Fibroblast of the aortic adventitia (primary cell): ENCODE data around the gene GUCA2B. TPM values are rescaled to one million over a fixed set of nuclear protein-coding genes. Genes with fewer than 3 reads are reported as not detected.

Experiments used
- DNase-seq: peaks from one replicate; pipeline ENCODE4 v3.0.0-alpha.2; 2010; ENCODE audit warnings: low read depth
- H3K4me3 ChIP-seq: 2 replicates; pipeline ENCODE4 v1.5.1; 2011; ENCODE audit warnings: low read depth, mild to moderate bottlenecking, control low read depth, low read length, moderate library complexity
- CTCF ChIP-seq: IDR thresholded peaks from 2 replicates; pipeline ENCODE4 v1.5.1; 2011; ENCODE audit warnings: mild to moderate bottlenecking, low read length, control low read depth, inconsistent platforms; ENCODE audit not compliant: insufficient read depth
- total RNA-seq: library from RNA; depleted of rRNA; stranded (reverse); fragments of >200 nt; gene quantifications from 2 replicates; pipeline ENCODE4 v1.2.3, GENCODE V29; 2012; ENCODE audit warnings: low replicate concordance

Gene GUCA2B
- total RNA-seq, 1 donor, result not detected

GRCh38 chr1:42133809-42134526 is 19.2 kb upstream of the GUCA2B start:
- no peak for DNase-seq
- TF ChIP-seq CTCF, result no peak
- H3K4me3 ChIP-seq, result no peak overlapping the region

- no peak overlapping the region for H3K4me3 ChIP-seq
- TF ChIP-seq CTCF, result no peak
- peak; percentile 41 for DNase-seq
Observed at GRCh38 chr1:42135426-42135825, 17.8 kb upstream of the GUCA2B start.

- TF ChIP-seq CTCF, result no peak
- DNase-seq, result no peak
- no peak overlapping the region for H3K4me3 ChIP-seq
Observed at GRCh38 chr1:42136466-42136865, 16.7 kb upstream of the GUCA2B start.

DNA sequence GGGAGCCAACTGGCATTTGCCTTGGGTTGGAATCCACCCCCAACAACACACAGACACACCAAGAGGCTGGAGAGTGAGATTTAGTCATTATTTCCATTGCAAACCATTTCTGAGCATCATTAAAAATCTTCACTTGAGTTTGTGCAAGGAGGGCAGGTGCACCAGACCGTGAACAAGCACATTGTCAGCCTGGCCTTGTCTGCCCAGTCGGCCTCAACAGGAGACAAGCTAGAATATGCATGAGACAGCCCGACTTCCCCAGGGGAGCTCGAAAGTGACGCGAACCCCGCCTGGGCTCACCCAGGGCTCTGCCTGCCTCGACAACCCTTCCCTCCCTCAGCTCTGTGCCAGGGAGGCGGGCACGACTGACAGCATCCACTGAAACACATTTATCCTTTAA is 15.4 kb upstream of the GUCA2B start:
- no peak overlapping the region for H3K4me3 ChIP-seq
- TF ChIP-seq CTCF, result no peak
- no peak for DNase-seq

DNA sequence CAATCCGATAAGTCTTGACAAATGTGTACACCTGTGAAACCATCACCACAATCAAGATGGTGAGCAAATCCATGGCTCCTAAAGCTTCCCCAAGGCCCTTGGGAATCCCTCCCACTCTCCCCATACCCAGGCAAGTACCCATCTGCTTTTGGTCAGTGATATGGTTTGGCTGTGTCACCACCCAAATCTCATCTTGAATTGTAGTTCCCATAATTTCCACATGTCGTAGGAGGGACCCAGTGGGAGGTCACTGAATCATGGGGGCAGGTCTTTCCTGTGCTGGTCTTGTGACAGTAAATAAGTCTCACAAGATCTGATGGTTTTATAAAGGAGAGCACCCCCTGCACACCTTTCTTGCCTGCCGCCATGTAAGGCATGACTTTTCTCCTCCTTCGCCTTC is 14.6 kb upstream of the GUCA2B start:
- DNase-seq, result no peak
- H3K4me3 ChIP-seq, result no peak overlapping the region

DNA sequence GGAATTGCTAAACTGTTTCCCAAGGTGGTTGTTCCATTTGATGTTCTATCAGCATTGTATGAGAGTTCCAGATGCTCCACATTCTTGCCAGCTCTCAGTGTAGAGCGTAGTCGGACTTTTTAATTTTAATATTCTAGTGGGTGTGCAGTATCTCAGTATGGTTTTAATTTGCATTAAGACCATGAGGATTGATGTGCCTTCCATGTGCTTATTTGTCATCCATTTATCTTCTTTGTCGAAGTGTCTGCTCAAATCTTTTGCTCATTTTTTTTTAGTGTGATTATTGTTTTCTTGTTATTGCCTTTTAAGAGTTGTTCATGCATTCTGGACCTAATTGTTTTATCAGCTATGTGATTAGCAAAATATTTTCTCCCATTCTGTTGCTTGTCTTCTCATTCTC is 13.8 kb upstream of the GUCA2B start:
- no peak for DNase-seq
- no peak for TF ChIP-seq CTCF
- H3K4me3 ChIP-seq, result no peak overlapping the region

More for the DNA sequence above, 14.6 kb upstream of the GUCA2B start:
- TF ChIP-seq CTCF, result no peak

- no peak overlapping the region for H3K4me3 ChIP-seq
- TF ChIP-seq CTCF, result no peak
- DNase-seq, result no peak
Observed at GRCh38 chr1:42140191-42140590, 13.0 kb upstream of the GUCA2B start.
